A673 (cell line): Measurements from ENCODE around the gene SOX15.

ENCODE experiments used
- EZH2 ChIP-seq: fragments of 200-600 bp; sonication (generic); IDR thresholded peaks from 2 replicates; pipeline ENCODE4 v1.6.1; 2017; ENCODE audit warnings: borderline replicate concordance, low read depth, mild to moderate bottlenecking, mixed read lengths, antibody characterized with exemption, low read length; ENCODE audit not compliant: poor library complexity, severe bottlenecking
- TF ChIP-seq, protein P1 (sequence below): fragments of 300-800, 200-600 bp; sonication (generic); conservative IDR thresholded peaks from 2 replicates; pipeline ENCODE4 v1.5.1; 2017; ENCODE audit warnings: low read depth, mild to moderate bottlenecking, antibody characterized with exemption, low read length, moderate library complexity, mixed read lengths

- TF ChIP-seq, protein P1, sequence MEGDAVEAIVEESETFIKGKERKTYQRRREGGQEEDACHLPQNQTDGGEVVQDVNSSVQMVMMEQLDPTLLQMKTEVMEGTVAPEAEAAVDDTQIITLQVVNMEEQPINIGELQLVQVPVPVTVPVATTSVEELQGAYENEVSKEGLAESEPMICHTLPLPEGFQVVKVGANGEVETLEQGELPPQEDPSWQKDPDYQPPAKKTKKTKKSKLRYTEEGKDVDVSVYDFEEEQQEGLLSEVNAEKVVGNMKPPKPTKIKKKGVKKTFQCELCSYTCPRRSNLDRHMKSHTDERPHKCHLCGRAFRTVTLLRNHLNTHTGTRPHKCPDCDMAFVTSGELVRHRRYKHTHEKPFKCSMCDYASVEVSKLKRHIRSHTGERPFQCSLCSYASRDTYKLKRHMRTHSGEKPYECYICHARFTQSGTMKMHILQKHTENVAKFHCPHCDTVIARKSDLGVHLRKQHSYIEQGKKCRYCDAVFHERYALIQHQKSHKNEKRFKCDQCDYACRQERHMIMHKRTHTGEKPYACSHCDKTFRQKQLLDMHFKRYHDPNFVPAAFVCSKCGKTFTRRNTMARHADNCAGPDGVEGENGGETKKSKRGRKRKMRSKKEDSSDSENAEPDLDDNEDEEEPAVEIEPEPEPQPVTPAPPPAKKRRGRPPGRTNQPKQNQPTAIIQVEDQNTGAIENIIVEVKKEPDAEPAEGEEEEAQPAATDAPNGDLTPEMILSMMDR: no peak
- no peak for TF ChIP-seq EZH2
Measured at GRCh38 chr17:7582396-7583252, 7.3 kb downstream of the SOX15 start.
